Skin epidermis (tissue), 12 donors: ENCODE data around the gene HSPA1A.
"Not testable (repeated sequence)": the region's sequence is repeated elsewhere in the genome, so short reads cannot be mapped to it uniquely, and the experiment has no call there.

Experiments
- H3K27ac ChIP-seq, 21 experiments: fragments of 200-600 bp; sonication (generic) in 11 of 21; one replicate each; pipeline ENCODE4 v1.5.0; 2020; ENCODE audit warnings: mild to moderate bottlenecking in 3 of 21, inconsistent platforms in 2 of 21, moderate library complexity in 2 of 21
- H3K4me3 ChIP-seq, 7 experiments: fragments of 200-600 bp; sonication (generic) in 2 of 7; one replicate each; pipeline ENCODE4 v1.5.0; 2020; ENCODE audit warnings: inconsistent platforms in 2 of 7, mild to moderate bottlenecking in 2 of 7, moderate library complexity in 1 of 7

The HSPA1A gene

GRCh38 chr6:31829633-31830283, 14.4 kb downstream of the HSPA1A start:
- Histone ChIP-seq H3K27ac (peak overlapping the region in 18 of 21 experiments; percentile 18 to 89 (median 63)), H3K4me3 (peak overlapping the region; percentile 37 to 74 (median 57))

GRCh38 chr6:31830886-31831335, 15.6 kb downstream of the HSPA1A start:
- H3K27ac ChIP-seq = peak overlapping the region in 16 of 21 experiments; percentile 9 to 89 (median 63)

GRCh38 chr6:31831350-31832215, 16.2 kb downstream of the HSPA1A start:
- H3K27ac ChIP-seq = peak overlapping the region in 7 of 21 experiments; percentile 9 to 89 (median 53)
- peak overlapping the region in 4 of 7 experiments; percentile 49 to 74 (median 57) for H3K4me3 ChIP-seq

More at GRCh38 chr6:31830886-31831335, 15.6 kb downstream of the HSPA1A start:
- peak overlapping the region; percentile 37 to 74 (median 57) for H3K4me3 ChIP-seq

DNA sequence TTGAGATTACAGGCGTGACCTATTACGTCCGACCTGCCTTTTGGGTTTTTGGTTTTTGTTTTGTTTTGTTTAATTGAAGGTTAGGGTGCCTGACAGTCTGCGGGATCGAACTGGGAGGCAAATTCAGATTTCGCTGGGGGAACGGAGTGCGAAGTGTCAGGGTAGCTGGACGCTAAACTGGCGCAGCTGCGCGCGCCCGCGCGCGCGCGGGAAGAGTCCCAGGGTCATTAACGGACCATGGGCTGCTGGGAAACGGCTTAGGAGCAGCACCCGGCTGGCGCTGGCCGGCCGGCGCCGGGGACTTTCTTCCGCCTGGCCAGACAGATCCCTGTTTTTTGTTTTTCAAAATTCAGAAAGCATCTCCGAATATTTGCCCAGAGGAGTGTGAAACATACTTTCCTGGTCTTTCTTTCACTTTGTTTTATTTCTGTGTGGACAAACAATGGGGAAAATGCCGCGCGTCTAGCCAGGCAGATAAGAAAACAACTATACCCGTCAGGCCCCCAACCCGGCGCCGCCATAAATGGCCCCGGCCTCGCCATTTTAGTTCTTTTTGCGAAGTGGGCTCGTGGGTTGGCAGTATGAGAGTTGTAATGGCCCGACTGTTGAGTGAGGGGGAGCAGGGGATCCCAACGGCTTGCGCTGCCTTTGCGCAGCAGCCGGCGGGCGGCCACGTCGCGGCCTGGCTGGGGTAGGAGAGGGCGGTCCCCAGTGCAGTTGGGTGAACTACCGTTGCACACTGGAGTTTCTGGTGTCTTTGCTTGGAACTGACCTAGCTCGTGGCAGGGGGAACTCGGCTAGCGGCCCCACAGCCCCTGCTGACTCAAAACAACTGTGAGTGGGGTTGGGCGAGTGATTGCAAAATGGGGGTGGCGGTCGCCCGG, 19.3 kb downstream of the HSPA1A start:
- Histone ChIP-seq H3K27ac (peak overlapping the region; percentile 52 to 99 (median 93)), H3K4me3 (peak overlapping the region; percentile 64 to 98 (median 74))

- peak overlapping the region; percentile 64 to 98 (median 74) for H3K4me3 ChIP-seq
- H3K27ac ChIP-seq = peak overlapping the region in 20 of 21 experiments; percentile 9 to 99 (median 93)
These were observed 20.7 kb downstream of the HSPA1A start for GRCh38 chr6:31836047-31836473.

- Histone ChIP-seq H3K4me3 (peak overlapping the region; percentile 64 to 98 (median 74)), H3K27ac (peak overlapping the region in 19 of 21 experiments; percentile 9 to 99 (median 93))
These were observed 21.4 kb downstream of the HSPA1A start for GRCh38 chr6:31836474-31837368.

GRCh38 chr6:31837369-31838113, 22.2 kb downstream of the HSPA1A start:
- peak overlapping the region in 4 of 7 experiments; percentile 64 to 92 (median 78) for H3K4me3 ChIP-seq
- peak overlapping the region in 9 of 21 experiments; percentile 9 to 99 (median 94) for H3K27ac ChIP-seq

DNA sequence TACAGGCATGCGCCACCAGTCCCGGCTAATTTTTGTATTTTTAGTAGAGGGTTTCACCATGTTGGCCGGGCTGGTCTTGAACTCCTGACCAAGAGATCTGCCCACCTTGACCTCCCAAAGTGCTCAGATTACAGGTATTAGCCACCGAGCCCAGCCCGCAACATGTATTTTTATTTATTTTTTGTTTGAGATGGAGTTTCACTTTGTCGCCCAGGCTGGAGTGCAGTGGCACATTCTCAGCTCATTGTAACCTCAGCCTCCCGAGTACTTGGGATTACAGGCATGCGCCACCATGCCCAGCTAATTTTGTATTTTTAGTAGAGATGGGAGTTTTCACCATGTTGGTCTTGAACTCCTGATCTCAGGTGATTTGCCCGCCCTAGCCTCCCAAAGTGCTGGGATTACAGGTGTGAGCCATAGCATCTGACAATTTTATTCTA, 22.8 kb downstream of the HSPA1A start:
- H3K4me3 ChIP-seq = peak overlapping the region in 2 of 7 experiments; percentile 64 to 88
- peak overlapping the region in 2 of 21 experiments; percentile 5 to 92 for H3K27ac ChIP-seq

GRCh38 chr6:31838968-31839367, 23.6 kb downstream of the HSPA1A start:
- no peak overlapping the region for H3K4me3 ChIP-seq
- peak overlapping the region in 1 of 21 experiments; percentile 21 for H3K27ac ChIP-seq

GRCh38 chr6:31839779-31840126, 24.4 kb downstream of the HSPA1A start:
- H3K4me3 ChIP-seq = not testable (repeated sequence)

DNA sequence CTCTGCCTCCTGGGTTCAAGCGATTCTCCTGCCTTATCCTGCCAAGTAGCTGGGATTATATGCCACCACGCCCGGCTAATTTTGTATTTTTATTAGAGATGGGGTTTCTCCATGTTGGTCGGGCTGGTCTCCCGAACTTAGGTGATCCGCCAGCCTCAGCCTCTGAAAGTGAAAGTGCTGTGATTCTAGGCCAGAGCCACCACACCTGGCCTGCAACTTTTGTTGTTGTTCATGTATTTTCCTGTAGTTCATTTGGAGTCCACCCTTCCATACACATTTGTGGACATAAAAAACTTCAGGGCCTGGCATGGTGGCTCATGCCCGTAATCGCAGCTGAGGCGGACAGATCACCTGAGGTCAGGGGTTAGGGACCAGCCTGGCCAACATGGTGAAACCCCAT, 26.7 kb downstream of the HSPA1A start:
- Histone ChIP-seq H3K4me3 (no peak overlapping the region), H3K27ac (no peak overlapping the region)

More at GRCh38 chr6:31839779-31840126, 24.4 kb downstream of the HSPA1A start:
- not testable (repeated sequence) for H3K27ac ChIP-seq

DNA sequence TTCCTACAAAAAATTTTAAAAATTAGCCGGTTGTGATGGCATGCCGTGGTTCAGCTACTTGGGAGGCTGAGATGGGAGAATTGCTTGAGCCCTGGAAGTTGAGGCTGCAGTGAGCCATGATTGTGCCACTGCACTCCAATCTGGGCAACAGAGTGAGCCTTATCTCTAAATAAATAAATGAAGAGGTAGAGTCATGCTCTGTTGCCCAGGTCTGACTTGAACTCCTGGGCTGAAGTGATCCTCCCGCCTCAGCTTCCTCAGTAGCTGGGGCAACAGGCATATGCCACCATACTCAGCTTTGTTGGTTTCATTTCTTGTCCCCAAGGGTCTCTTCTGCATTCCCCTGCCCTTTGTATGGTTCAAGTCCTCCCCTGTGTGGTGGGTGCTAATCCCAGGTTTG, 29.2 kb downstream of the HSPA1A start:
- Histone ChIP-seq H3K4me3 (no peak overlapping the region), H3K27ac (no peak overlapping the region)

DNA sequence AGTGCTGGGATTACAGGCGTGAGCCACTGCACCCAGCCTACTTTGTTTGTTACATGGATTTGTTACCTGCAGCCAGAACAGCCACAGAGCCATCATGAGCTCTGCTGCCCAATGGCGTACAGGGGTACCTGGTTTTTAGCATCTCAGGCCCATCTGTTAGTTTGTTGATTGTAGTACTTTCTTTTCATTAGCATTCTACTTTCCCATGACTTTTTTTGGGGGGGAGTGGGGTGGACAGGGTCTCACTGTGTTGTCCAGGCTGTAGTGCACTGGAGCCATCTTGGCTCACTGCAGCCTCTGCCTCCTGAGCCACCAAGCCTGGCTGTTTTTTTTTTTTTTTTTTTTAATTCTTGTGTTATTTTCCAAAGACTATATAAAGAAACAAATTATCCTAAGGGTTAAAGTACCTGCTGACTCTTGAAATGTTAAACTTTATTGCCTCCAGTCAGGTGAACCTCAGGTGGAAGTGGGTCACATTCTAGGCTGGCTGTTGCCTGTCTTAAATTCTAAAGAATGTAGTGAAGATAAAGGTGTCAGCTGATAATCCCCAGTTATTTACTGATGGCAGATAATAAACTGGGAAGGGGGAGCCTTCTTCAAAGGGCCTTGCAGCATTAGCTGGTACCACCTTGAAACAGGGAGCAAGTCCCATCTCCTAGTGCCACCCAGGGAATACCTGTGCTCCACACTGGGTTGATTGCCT, 32.1 kb downstream of the HSPA1A start:
- Histone ChIP-seq H3K4me3 (no peak overlapping the region), H3K27ac (no peak overlapping the region)

- no peak overlapping the region for H3K27ac ChIP-seq
These were observed 35.6 kb downstream of the HSPA1A start for GRCh38 chr6:31850765-31851484.

DNA sequence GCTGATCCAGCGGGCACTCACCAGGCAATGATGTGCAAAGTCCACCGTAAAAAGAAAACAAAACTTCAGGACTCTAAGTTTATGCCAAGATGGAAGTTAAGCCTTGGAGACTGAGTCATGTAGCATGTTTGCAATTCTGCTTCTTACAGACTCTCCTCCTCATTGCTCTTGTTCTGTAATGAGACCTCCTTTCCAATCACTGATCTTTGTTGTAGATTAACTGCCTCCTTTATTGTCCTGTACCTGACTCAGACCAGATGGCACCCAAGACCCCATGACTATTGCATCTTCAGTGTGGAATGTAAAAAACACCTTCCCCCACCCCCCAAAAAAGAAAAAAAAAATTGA, 36.1 kb downstream of the HSPA1A start:
- no peak overlapping the region for H3K27ac ChIP-seq

More at GRCh38 chr6:31850765-31851484, 35.6 kb downstream of the HSPA1A start:
- H3K4me3 ChIP-seq = no peak overlapping the region

DNA sequence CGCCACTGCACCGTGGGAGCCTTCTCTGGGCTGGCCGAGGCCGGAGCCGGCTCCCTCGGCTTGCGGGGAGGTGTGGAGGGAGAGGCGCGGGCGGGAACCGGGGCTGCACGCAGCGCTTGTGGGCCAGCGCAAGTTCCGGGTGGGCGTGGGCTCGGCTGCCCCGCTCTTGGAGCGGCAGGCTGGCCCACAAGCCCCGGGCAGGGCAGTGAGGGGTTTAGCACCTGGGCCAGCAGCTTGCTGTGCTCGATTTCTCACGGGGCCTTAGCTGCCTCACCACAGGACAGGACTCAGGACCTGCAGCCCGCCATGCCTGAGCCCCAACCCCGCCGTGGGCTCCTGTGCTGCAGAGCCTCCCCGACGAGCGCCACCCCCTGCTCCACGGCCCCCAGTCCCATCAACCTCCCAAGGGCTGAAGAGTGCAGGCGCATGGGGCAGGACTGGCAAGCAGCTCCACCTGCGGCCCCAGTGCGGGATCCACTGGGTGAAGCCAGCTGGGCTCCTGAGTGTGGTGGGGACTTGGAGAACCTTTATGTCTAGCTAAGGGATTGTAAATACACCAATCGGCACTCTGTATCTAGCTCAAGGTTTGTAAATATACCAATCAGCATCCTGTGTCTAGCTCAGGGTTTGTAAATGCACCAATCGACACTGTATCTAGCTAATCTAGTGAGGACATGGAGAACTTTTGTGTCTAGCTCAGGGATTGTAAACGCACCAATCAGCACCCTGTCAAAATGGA, 36.8 kb downstream of the HSPA1A start:
- H3K4me3 ChIP-seq, H3K27ac ChIP-seq: not testable (repeated sequence)

More for the DNA sequence above, 36.1 kb downstream of the HSPA1A start:
- no peak overlapping the region for H3K4me3 ChIP-seq
